ENCODE data around the gene FBXL7. TPM values are rescaled to one million over a fixed set of nuclear protein-coding genes. Genes with fewer than 3 reads are reported as not detected.

FBXL7 gene
- total RNA-seq, 2 experiments from 2014 or later, result not detected

DNA sequence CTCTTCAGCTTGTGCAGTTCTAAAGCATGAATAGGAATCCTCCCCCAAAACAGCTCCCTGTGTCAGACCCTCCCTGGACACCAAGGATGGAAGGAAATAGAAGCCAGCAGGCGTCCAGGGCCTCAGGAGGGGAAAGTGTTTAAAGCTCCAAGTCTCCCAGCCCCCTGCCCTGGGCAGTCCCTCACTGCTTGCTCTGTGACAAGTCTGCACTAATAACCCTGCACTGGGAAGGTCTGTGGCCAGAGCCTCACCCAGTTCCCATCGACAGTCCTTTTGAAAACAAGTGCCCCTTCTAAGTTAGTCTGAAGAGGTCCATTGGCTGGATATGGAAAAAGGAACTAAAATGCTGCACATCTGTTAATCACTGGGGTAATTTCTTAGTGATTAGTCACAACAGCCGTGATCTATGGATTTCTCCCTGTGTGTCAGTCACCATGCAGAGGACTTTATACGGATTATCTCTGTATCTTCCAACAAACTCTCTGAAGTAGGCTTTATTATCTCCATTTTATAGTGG lies 195.3 kb downstream of the FBXL7 start:
- H3K4me3 ChIP-seq (ENCODE audit: low read length), result no peak overlapping the region
- TF ChIP-seq, protein P1, sequence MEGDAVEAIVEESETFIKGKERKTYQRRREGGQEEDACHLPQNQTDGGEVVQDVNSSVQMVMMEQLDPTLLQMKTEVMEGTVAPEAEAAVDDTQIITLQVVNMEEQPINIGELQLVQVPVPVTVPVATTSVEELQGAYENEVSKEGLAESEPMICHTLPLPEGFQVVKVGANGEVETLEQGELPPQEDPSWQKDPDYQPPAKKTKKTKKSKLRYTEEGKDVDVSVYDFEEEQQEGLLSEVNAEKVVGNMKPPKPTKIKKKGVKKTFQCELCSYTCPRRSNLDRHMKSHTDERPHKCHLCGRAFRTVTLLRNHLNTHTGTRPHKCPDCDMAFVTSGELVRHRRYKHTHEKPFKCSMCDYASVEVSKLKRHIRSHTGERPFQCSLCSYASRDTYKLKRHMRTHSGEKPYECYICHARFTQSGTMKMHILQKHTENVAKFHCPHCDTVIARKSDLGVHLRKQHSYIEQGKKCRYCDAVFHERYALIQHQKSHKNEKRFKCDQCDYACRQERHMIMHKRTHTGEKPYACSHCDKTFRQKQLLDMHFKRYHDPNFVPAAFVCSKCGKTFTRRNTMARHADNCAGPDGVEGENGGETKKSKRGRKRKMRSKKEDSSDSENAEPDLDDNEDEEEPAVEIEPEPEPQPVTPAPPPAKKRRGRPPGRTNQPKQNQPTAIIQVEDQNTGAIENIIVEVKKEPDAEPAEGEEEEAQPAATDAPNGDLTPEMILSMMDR (IDR thresholded peaks at IDR 0.05), result no peak
- H3K9me3 ChIP-seq (ENCODE audit: control insufficient read depth in 1 of 2, insufficient read depth in 1 of 2, low read length in 2 of 2), result peaks cover 0 to 15% of the 10 kb centered on the region in 2 experiments
- ATAC-seq (ENCODE audit: poor library complexity) (no peak), DNase-seq (no peak)
- Mint-ChIP-seq H3K27me3 (no peaks in the 10 kb centered on the region), H3K9me3 (peaks cover 3% of the 10 kb centered on the region), H3K36me3 (ENCODE audit: low read depth) (no peaks in the 10 kb centered on the region), H3K4me1 (ENCODE audit: low read depth) (no peaks in the 10 kb centered on the region), H3K27ac (no peak overlapping the region), H3K4me3 (no peak overlapping the region)
- intact Hi-C loops (cut with DNase I, micrococcal nuclease), result no loop called here
- no peaks in the 10 kb centered on the region for H3K27me3 ChIP-seq (ENCODE audit: control insufficient read depth in 1 of 2, insufficient read depth in 2 of 2, low read length in 2 of 2)
- no peaks in the 10 kb centered on the region for H3K36me3 ChIP-seq (ENCODE audit: insufficient read depth, low read length)
- no peak overlapping the region for H3K27ac ChIP-seq (ENCODE audit: low read depth in 1 of 2, low read length in 2 of 2)
- H3K4me1 ChIP-seq (ENCODE audit: insufficient read depth, low read length), result no peaks in the 10 kb centered on the region
- CTCF ChIA-PET, result no interaction called here
- POLR2A ChIA-PET, result no interaction called here

DNA sequence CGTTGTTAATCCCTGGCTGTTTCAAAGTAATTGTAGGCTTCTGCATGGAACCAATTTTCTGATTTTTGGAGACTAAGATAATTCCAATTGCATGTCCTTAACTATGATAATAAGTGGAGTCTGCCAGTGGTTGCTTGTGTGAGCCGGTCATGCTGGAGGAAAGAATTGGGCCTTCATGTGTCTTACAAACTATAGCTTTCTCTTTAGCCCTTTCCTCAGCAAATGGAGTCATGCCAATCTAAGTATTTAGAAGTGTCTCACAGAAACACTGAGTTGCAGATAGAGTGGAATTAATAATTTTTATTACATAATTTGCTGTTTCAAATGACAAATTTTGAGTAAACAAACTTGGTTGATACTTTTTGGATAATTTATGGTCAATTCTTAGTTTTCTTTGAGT lies 200.4 kb downstream of the FBXL7 start:
- Mint-ChIP-seq H3K4me1 (ENCODE audit: low read depth) (no peaks in the 10 kb centered on the region), H3K4me3 (no peak overlapping the region), H3K36me3 (ENCODE audit: low read depth) (no peaks in the 10 kb centered on the region), H3K27ac (no peak overlapping the region), H3K9me3 (no peaks in the 10 kb centered on the region), H3K27me3 (no peaks in the 10 kb centered on the region)
- H3K27me3 ChIP-seq (ENCODE audit: control insufficient read depth in 1 of 2, insufficient read depth in 2 of 2, low read length in 2 of 2), result no peaks in the 10 kb centered on the region
- DNase-seq (no peak), ATAC-seq (ENCODE audit: poor library complexity) (no peak)
- H3K27ac ChIP-seq (ENCODE audit: low read depth in 1 of 2, low read length in 2 of 2), result no peak overlapping the region
- intact Hi-C loops (cut with DNase I, micrococcal nuclease), result no loop called here
- H3K4me3 ChIP-seq (ENCODE audit: low read length), result no peak overlapping the region
- POLR2A ChIA-PET, result no interaction called here
- TF ChIP-seq, protein P1 (IDR thresholded peaks at IDR 0.05), result no peak
- no peaks in the 10 kb centered on the region for H3K36me3 ChIP-seq (ENCODE audit: insufficient read depth, low read length)
- CTCF ChIA-PET, result no interaction called here
- H3K9me3 ChIP-seq (ENCODE audit: control insufficient read depth in 1 of 2, insufficient read depth in 1 of 2, low read length in 2 of 2), result no peaks in the 10 kb centered on the region
- H3K4me1 ChIP-seq (ENCODE audit: insufficient read depth, low read length), result no peaks in the 10 kb centered on the region

DNA sequence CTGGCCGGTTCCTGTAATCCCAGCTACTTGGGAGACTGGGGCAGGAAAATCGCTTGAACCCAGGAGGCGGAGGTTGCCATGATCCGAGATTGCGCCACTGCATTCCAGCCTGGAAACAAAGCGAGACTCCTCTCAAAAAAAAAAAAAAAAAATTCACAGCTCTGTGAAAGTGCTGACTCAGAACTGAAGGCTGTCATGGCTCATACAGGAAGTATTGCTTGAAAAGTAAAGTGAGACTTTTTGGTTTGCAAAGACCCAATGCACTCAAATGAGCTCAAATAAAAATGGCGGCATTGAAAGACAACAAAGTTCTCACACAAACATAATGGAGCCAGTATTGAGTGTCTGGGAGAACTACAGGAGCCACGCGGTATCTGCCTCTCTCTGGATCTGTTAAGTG lies 202.1 kb downstream of the FBXL7 start:
- no peak overlapping the region for H3K4me3 ChIP-seq (ENCODE audit: low read length)
- no peak for ATAC-seq (ENCODE audit: poor library complexity)
- H3K27ac Mint-ChIP-seq, result no peak overlapping the region

More for the DNA sequence above, 202.1 kb downstream of the FBXL7 start:
- Mint-ChIP-seq H3K27me3 (no peaks in the 10 kb centered on the region), H3K4me3 (no peak overlapping the region), H3K9me3 (peaks cover 4% of the 10 kb centered on the region), H3K4me1 (ENCODE audit: low read depth) (no peaks in the 10 kb centered on the region), H3K36me3 (ENCODE audit: low read depth) (no peaks in the 10 kb centered on the region)
- H3K4me1 ChIP-seq (ENCODE audit: insufficient read depth, low read length), result no peaks in the 10 kb centered on the region
- H3K36me3 ChIP-seq (ENCODE audit: insufficient read depth, low read length), result no peaks in the 10 kb centered on the region
- no peaks in the 10 kb centered on the region for H3K9me3 ChIP-seq (ENCODE audit: control insufficient read depth in 1 of 2, insufficient read depth in 1 of 2, low read length in 2 of 2)
- H3K27me3 ChIP-seq (ENCODE audit: control insufficient read depth in 1 of 2, insufficient read depth in 2 of 2, low read length in 2 of 2), result no peaks in the 10 kb centered on the region
- ChIA-PET CTCF (no interaction called here), POLR2A (no interaction called here)
- intact Hi-C loops (cut with DNase I, micrococcal nuclease), result no loop called here
- TF ChIP-seq, protein P1 (IDR thresholded peaks at IDR 0.05), result no peak
- no peak overlapping the region for H3K27ac ChIP-seq (ENCODE audit: low read depth in 1 of 2, low read length in 2 of 2)
- DNase-seq, result no peak
